SK-N-DZ (cell line): Measurements from ENCODE around the gene NSMCE1.

Source experiments
- DNase-seq: peaks from one replicate; pipeline ENCODE4 v3.0.0-alpha.2; 2015; ENCODE audit warnings: low spot score

The NSMCE1 gene

DNA sequence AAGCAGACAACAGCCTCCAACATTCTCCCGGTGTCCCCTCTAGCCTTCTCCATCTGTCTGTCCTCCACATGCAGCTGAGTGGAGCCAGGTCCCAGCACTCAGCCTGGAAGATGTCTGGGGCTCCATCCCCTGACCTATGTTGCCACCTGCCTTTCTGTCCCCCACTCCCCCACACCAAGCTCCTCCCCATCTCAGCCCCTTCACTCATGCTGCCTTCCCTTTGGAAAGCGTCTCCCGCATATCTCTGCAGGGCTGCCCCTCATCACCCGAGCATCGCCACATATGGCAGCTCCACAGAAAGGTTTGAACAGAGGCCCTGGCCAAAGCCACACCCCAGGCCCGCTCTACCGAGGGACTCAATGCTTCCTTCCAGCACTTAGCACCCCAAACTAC is 24.2 kb downstream of the NSMCE1 start:
- no peak for DNase-seq

DNA sequence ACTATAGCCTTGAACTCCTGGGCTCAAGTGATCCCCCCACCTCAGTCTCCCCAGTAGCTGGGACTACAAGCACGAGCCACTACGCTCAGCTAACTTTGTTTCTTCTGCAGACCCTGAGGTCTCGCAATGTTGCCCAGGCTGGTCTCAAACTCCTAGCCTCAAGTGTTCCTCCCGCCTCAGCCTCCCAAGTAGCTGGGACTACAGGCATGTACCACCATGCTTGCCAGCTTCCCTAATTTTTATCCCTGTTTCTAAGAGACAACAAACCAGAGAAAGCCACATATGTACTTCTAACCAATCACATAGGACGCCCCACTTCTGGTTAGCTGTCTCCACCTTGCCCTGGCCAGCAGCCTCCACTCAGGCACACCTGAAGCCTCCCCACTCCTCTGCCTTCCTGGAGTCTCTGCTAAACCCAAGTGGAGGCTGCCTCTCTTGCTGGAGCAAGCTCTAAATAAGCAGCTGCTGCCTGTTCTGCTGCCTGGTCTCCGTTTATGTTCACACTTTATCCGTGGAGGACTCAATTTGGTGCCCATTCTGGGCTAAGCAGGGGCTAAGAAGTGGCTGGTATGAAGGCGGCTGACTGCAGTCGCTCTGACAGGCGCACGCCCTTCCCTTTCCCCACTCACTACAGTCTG is 24.7 kb downstream of the NSMCE1 start:
- no peak for DNase-seq

DNA sequence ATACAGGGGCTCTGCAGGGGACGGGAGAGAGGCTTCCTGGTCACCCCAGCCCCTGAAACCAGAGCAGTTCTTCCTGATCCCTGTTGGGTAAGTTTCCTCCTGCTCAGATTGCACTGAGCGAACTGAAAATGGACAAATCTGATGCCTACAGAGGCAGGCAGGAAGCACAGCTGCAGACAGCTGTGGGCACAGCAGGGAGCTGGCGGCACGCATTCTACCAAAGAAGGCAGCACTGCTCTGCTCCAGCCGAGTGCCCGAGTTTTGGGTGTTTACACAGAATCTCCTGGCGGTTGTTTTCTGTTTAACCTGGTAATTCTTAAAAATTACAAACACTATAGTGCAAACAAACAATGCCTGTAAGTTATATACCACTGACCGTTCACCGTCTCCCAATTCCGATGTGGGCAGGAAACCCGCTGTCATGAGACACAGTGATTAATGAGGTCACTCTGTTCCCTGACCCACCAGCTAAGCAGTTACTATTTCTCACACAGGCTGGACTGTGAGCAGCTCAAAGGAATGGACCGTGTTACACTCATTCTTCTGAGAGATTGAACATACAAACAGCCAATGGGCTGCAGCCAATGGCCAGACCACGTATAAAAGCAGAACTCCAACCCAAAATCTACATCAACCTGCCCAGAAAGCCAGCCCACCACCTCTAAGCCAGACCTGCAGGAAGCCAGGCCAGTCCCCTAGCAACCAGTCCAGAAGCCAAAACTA is 25.5 kb downstream of the NSMCE1 start:
- no peak for DNase-seq

DNA sequence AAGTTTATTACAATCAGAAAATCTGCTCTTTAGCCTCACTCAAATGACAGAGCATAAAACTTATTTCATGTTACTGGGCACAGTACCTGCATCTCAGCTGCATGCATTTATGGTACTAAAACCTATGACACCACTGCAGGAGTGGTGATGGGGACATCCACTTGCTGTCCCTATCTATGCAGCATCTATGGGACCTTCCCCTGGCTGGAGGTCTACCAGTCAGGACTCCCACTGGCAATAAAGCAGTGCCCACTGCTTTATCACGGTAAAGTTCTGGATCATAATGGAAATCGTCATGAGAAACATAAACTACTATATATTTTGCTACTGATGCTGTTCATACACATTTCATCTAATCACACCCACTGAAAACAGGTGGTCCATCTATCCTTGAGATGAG is 26.2 kb downstream of the NSMCE1 start:
- DNase-seq = no peak

DNA sequence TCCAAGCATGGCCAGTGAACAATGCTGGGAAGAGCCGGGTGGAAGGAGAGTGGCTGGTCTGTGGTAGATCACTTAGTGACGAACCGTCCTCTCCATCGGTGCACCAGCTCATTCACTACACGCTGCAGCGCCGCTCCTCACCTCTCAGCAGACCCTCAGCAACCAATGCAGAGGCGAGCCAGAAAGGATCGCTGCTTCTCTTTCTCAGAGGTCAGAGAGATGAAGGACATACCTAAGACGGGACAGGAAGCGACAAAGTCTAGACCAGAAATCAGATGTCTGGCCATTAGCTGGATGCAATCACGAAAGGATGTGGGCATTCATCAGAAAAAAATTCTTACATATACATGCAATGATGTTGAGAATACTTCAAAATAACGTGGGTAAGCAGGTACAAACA is 26.9 kb downstream of the NSMCE1 start:
- no peak for DNase-seq

DNA sequence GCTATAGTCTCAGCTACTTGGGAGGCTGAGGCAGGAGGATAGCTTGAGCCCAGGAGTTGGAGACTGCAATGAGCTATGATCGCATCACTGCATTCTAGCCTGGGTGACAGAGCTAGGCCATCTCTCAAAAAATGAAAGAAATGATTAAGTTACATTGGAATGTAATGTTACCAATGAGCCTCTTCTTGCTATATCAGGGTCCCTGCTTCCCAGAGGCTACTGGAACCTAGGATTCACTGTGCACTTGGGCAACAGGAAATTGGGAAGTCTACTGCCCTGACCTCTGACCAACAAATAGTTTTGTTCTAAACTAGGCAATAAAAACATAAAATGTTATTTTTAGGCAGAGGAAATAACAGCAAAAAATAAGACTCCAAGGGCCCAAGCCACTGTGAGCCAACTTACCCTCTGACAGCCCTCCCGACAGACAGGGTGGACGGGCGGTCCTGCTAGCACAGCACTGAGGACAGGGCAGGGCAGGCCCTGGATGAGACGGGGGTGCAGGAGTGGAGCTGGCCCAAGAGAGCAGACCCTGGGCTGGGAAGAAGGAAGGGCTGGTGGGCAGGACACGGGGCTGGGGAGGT is 27.5 kb downstream of the NSMCE1 start:
- DNase-seq = no peak

DNA sequence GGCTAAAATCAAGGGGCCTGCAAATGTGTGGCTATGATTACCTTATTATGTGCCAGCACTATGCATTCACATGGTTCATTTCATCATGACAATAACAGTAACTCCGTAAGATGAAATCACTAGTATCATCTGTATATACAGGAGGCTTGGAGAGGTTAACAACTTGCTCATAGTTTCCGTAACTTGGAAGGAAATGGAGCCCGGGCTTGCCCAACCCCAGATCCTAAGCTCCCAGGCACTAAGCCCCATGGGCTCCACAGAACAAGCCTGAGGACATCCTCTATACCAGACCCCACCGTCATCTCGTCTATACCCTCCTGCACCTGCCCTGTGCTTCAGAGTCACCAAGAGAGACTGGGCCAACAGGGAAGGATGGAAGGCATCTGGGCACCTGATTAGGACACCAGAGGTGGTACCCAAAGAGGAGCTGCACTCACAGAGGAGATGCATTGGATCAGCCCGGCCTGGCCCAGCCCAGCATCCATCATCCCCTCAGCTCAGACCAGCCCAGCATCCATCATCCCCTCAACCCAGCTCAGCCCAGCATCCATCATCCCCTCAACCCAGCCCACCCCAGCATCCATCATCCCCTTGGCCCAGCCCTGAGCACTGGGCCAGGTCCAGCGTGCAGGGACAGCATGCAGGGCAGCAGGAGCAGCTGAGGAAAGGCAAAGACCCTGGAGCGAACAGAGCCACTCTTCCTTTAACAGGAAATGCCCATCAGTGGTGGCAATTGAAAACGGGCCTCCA is 28.5 kb downstream of the NSMCE1 start:
- no peak for DNase-seq

DNA sequence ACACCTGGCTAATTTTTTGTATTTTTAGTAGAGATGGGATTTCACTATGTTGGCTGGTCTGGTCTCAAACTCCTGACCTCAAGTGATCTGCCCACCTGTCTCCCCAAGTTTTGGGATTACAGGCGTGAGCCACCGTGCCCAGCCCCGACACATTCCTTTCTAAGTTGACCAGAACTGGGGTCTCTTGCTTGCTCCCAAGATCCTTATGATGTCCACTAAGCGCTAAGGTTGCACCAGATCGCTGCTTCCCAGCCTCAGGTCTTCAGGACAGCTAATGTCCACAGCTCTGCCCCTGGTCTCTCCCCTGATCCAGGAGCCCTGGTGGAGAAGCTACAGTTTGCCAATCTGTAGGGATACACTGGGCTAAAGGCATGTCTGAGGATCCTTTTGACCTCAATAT is 29.5 kb downstream of the NSMCE1 start:
- no peak for DNase-seq

DNA sequence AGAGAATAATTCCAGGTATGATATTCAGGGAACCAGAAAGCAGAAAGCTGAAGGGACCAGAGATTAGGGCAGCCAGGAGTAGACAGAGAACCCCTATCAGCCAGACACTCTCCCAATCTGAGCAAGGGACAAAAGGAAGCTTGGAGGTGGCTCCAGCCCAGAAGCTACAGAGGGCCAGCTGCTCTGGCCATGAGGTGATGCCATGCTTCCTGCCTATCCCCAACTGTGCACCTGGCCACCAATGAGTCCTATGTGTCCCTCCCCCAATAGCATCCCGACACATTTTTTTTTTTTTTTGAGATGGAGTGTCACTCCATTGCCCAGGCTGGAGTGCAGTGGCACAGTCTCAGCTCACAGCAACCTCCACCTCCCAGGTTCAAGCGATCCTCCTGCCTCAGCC is 30.0 kb downstream of the NSMCE1 start:
- DNase-seq = no peak

DNA sequence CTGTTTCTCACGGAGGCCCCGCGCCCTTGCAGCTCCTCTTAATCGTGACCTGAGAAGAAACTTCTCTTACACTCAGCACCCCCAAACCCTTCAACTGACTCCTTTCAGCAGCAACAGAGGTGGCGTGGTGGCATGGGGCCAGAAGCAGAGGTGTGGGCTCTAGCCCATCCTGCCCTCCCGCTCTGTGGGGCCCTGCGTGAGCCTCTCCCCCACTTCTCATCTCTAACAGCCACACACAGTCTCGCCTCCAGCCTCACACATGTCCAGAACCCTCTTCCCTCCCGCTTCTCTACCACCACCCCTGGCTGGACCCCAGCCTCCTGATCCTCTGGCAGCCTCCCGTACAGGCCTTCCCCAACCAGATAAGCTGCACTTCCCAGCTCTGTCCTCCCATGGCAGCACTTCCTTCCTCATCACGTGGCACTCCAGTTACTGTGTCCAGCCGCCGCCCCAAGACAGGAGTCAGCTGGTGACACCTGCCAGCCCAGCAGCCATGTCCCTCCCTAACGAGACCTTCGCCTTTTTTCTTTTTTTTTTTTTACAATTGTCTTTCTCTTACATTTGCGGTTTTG is 30.5 kb downstream of the NSMCE1 start:
- no peak for DNase-seq

DNA sequence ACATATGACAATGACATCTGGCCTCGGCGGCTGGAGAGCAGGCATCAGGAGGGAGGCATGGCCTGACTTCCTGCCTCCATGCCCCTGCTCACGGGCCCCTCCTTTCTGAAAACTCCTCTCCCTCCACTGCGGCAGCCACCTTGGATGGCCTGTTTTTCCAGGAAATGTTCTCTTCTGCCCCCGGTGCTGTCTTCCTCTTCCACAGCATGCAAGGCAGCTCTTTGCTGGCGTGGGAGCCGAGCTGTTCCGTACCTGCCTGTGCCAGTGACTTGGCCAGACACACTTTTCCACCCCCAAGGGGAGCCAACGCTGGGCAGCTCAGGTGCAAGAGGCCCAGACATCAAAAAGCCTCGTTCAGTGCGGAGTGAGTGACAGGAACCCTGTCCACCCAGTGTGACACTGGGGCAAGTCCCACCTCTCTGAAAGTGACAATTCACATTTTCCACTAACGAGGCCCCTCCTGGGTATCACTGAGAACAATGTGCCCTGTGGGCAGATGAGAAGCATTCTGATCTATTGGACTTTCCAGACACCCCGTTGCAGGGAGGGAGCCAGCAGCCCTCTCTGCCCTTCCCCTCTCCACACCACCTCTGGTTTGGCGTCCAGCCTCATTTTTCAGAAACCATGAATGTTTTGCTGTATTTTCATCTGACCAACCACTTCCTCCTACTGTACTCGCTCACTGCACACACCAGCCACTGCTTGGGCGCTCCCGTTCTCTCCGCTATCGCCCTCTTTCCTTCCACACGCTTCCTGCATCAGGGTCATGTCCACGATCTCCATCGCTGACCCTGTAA is 31.2 kb downstream of the NSMCE1 start:
- no peak for DNase-seq

DNA sequence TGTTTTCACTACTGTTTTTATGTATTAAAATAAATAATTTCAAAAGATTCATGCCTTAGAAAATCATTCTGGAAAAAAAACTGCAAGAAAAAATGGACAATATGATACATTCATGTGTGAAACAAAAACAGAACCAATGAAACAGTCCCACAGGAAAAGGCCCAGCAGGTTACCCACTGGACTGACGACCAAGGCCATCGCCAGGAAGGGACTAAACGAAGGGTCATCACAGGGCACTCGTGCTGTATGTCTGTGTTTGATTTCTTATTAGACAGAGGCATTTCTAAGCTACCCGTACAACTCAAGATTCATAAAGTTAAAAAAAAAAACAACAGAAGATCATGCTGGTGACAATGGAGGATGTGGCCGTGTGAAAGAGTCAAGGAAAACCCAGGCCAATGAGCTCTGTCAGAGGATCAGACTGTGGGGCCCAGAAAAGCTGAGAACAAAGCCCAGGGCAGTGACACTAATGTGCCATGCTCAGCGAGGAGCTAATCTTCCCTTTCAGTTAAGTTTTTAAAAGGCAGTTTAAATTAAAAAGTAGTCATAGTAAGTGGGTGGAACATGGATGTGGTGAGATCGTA is 31.8 kb downstream of the NSMCE1 start:
- no peak for DNase-seq

DNA sequence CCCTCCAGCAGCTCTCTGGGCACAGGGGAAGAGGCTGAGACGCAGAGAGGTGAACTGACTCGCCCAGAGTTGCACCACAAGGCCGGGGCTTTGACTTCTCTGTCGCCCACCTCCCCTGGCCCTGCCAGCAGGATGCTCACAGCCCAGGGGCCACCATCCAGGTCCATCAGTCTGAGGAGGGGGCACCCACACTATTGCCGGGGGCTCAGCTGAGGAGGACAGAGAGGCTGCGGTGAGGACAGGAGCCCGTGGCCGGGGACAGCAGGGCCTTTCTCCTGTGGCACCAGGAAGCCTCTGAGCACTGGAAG is 32.7 kb downstream of the NSMCE1 start:
- DNase-seq = no peak

DNA sequence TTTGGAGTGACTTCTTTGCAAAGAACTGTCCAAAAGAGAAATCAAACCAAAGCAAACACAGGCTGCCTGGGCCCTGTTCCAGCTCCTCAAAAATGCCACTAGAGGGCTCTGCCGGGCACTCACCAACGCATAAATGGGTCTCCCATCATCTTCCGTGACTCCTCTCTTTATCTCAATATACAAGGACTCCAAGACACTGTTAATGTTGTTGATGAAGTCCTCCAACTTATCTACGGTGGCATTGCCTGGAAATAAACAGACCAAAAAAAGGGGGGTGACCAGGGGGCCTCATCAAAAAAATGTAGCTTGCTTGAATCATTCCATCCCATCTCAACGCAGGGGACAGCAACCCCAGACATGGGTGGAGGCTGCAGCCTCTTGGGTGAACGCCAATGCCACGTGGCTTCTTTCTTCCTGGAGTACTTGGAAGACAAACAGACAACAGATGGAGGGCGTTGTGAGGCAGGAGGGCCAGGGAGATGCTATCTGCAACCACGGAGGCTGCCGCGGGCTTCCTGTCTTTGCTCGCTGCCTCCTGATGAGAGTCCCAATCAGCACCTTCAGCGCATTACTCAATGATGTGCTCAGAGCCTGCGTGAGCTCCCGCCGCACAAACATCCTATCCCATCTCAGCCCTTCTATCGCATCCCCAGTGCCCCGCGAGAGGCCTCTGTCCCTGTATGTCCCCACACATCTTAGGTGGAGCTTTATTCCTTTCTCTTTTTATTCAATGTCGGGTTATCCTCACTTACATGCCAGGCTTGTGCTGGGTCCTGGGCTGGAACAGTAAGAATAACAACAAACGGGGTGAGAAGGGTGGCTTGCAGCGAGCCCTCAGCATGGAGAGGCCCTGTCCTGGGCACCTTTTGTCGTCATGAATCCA is 33.3 kb downstream of the NSMCE1 start:
- DNase-seq = peak; percentile 74

DNA sequence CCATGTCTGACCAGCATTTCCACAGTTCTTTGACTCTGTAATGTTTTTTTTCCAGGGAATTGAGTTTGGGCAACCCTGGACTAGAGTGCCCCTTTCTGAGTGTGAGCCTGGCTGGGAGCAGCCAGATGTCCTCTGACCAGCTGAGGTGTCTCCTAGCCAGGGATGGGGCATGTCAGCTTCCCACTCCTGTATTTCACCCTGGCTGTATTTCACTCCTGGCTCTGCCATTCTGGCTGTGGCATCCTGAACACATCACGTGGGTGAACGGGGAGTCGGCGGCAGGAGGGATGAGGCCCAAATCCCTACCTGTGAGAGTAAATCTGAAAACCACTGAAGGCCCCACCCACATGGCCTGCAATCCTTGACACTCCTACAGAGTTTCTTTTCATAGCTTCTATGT is 34.0 kb downstream of the NSMCE1 start:
- no peak for DNase-seq

DNA sequence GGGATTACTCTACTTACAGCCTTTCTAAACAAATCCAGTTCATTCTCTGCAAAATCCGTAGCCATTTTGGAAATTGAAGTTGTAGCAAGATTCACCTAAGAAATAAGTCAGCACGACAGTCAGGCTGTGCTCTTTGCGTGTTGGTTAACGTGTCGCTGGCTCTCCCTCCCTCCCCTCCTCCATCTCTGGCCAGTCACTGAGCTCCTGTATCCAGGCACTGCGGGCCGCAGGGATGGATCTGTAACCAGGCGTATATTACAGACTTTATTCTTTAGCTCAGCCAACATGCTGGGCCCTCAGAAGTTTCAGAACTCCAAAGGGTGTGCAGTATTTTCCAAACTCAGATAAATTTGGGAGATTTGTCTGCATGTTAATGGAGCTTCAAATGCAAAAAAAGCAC is 34.4 kb downstream of the NSMCE1 start:
- no peak for DNase-seq

DNA sequence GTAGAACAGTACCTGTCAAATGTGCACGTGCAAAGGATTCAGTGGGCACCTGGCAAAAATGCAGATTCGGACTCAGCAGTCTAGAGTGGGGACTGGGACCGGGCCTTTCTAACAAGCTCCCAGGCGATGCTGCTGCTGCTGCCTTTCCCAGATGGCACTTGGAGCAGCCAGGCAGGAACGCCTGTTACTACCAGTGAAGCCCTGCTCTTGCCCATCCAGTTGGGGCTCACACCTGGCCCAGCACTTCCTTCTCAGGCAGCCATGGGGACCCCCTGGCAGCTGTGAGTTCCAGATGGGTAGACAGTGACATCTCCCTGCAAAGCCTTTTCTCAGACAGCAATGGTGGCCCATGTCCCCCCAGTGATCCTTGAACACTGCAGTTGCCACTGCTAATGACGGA is 34.8 kb downstream of the NSMCE1 start:
- no peak for DNase-seq

DNA sequence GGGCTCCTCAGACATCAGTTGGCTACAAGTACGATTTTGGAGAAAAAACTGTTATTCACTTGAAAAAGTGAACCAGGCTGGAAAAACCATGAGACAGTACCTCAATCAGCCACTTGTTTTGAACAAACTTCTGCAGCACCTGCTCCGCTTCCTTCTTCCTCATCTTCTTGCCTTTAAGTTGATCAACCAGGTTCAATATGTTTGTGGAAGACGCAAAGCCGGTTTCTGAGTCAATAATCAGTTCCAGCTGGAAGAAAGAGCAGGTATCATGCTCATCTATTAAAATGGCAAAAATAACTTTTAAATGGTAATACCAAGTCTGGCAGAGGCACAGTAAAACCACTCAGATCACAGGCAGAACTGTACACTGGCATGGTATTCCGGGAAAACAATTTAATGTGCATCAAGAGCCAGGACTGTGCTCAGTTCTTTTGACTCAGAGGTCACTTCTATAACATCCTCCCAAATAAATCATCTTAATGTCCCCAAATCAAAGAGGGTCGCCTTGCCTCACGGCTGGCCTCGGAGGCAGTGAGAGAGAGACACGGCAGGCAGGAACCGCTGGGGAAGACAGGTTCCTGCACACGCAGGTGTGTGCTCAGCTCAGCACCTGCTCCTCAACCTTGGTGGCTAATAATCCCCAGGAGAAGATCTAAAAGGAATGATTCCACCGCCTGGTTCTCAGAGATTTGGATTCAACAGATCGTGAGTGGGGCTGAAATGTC is 35.5 kb downstream of the NSMCE1 start:
- DNase-seq = no peak
